Epithelial cell of esophagus (primary cell): ENCODE data around the gene ZNF697.

Source experiments
- DNase-seq: peaks from one replicate; pipeline ENCODE4 v3.0.0; 2010; ENCODE audit warnings: low read depth
- H3K4me3 ChIP-seq: 2 replicates; pipeline ENCODE4 v1.5.1; 2011; ENCODE audit warnings: mild to moderate bottlenecking, low read length, control low read depth
- TF ChIP-seq, protein P1 (sequence below): IDR thresholded peaks from 2 replicates; pipeline ENCODE4 v1.5.1; 2011; ENCODE audit warnings: low read depth, mild to moderate bottlenecking, low read length, control low read depth, inconsistent platforms; ENCODE audit not compliant: insufficient read depth; ENCODE audit errors: missing control alignments

The ZNF697 gene

DNA sequence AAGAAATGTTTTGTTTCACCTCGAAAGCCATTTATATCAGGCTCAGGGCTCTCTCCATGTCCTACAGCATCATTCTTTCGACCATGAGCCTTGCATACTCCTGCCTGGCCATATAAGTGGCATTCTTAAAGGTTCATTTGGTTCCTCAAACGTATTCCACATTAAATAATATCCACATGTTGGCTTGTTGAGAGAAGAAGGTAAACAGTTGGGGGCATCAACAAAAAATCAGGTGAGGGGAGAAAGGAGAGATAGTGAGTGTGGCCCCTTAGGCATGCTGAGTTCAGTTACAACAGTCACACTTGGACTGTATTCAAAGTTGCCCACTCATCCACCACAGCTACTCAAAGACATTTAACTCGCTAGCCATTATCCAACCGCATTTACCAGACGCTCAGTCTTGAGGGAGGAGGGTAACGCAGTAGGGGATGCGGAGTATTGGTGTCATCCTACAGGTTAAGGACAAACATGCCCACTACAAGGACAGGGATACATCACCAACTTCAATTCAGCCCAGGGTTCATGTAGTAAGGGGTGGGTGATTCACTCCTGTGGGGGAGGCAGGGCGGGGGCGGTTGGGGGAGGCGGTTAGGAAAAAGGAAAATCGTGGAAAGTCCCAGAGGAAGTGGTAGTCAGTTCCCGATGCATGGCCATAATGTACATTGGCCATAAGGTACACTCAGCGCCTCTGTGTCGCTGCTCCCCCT is 1.4 kb downstream of the ZNF697 start:
- H3K4me3 ChIP-seq, result peak overlapping the region; percentile 81
- peak; percentile 63 for DNase-seq
- TF ChIP-seq, protein P1, sequence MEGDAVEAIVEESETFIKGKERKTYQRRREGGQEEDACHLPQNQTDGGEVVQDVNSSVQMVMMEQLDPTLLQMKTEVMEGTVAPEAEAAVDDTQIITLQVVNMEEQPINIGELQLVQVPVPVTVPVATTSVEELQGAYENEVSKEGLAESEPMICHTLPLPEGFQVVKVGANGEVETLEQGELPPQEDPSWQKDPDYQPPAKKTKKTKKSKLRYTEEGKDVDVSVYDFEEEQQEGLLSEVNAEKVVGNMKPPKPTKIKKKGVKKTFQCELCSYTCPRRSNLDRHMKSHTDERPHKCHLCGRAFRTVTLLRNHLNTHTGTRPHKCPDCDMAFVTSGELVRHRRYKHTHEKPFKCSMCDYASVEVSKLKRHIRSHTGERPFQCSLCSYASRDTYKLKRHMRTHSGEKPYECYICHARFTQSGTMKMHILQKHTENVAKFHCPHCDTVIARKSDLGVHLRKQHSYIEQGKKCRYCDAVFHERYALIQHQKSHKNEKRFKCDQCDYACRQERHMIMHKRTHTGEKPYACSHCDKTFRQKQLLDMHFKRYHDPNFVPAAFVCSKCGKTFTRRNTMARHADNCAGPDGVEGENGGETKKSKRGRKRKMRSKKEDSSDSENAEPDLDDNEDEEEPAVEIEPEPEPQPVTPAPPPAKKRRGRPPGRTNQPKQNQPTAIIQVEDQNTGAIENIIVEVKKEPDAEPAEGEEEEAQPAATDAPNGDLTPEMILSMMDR, result no peak

DNA sequence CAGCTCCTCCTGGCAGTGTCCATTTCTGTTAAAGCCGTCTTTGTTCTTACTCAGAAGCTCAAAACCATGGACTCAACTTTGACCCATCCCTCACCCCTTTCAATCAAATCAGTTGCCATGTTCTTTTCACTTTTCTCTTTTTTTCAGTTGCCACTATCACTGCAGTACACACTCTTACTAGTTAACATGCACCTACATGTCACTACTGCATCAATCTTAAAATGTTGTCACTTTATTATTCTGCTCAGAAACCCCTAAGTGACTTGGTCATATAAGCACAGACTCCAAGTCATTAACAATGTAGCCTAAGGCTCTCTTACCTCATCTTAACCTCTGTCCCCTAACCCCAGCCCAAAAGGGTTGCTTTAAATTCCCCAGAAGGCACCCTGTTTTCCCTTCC is 9.0 kb downstream of the ZNF697 start:
- no peak for DNase-seq
- TF ChIP-seq, protein P1, result no peak
- no peak overlapping the region for H3K4me3 ChIP-seq

DNA sequence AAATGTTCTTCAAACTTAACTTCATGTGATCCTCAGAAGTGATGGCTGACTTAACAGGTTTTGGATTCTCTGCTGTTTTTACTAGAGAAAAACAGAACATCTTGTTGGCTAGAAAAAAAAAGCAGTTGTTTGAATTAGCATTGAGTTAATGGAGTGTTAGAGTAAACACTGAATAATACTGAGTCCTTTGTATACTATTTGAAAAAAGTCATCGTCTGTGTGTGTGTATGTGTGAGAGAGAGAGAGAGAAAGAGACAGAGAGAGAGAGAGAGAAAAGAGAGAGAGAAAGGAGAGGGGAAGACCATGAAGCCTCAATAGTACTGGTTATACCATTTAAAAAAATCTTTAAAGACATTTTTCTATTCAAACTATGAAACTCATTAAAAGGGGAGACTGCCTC is 10.4 kb downstream of the ZNF697 start:
- TF ChIP-seq, protein P1, result no peak
- H3K4me3 ChIP-seq, result no peak overlapping the region
- DNase-seq, result no peak

DNA sequence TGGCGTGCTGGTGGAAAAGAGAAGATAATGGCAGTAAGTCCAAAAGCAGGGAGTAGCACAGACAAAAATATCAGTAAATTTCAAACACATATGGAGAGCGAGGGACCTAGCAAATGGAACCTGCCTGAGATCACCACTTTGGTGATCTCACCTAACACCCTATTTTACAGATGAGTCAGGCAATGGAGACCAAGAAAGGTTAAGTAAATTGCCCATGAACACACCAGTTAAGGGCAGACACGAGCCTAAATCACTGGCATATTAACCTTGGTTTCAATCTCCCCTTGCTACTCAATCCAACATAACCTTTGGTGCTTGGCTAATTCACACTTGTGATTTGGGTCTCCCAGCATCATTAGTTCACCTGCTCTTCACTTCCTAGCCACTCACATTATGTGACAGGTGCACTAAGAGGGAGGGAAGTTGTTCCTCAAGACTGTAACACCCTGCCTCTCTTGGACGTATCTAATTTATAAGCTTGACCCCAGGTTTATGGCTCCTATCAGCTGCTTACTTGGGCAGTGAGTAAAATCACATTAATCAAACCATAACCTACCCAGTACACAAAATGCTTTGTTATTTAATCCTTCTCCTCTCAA is 11.5 kb downstream of the ZNF697 start:
- no peak overlapping the region for H3K4me3 ChIP-seq
- TF ChIP-seq, protein P1, result no peak
- DNase-seq, result no peak

DNA sequence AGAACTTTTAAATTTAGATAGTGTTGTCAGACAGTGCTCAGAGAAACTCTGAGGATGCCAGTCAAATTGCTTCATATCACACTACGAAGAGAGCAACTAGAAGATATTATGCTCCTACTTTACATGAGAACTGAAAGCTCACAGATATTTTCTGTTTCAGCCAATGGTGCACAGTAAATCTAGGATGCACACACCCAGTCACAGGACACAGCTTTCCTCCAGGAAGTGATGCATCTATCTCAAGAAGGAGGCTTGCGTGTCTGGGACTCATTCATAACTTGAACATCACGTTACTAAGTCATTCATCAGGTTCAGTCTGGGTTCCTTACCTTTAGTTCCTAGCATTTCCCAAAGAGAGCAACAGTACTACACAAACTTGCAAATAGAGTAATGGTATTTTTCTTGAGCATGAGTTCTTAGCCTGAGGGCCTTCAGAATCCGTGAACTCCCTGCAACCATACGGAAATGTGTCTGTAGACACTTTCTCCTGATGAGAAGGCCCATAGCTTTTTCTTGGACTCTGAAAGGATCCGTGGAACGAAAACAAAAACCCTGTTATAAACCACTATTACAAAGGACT is 12.2 kb downstream of the ZNF697 start:
- TF ChIP-seq, protein P1, result no peak
- H3K4me3 ChIP-seq, result no peak overlapping the region
- peak; percentile 62 for DNase-seq

DNA sequence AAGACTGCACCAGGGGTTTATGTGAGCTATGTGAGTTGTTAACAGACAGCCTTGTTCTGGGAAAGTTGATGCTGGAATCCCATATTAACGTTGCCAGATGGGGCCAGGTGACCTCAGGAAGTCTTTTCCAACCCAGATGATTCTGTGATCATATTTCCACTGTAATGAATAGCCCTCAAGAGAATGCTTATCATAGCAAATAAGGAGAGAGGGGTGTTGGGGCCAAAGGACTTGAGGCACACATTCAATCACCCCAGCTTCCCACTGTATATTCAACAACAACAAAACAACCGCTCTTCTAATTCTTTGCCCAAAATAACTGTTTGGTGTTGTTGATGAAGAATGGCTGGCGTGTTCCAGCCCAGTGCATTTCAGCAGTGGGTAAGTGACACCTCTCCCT is 14.1 kb downstream of the ZNF697 start:
- no peak overlapping the region for H3K4me3 ChIP-seq
- TF ChIP-seq, protein P1, result no peak
- no peak for DNase-seq
